Pancreas (tissue), 10 donors: ENCODE data around the gene ITPK1. TPM values are rescaled to one million over a fixed set of nuclear protein-coding genes. Genes with fewer than 3 reads are reported as not detected.
A peak's percentile ranks its signal among the peaks of the same experiment; 100 is the strongest.

Source experiments
- ATAC-seq, 4 donors: fragments of 200-7000 bp; cut with Tn5 transposase; one replicate each; pipeline versions ENCODE4 v1.8.0 to v1.9.1; 2020; ENCODE audit warnings: mild to moderate bottlenecking in 4 of 4, moderate library complexity in 4 of 4
- DNase-seq, 6 donors: peaks; one replicate each; pipeline ENCODE4 v3.0.0-alpha.2; 2020
- FAIRE-seq: peaks from 2 replicates; lab custom pipeline; 2012; peaks lifted over from hg19 to GRCh38; lab: Jason Lieb, UNC
- H3K27ac ChIP-seq, 4 donors: fragments of 200-600 bp; sonication (generic); 1 replicate in 3 of 4; 2 replicates in 1 of 4; pipeline versions ENCODE4 v1.5.0 to v1.8.0; 2020
- H3K27me3 ChIP-seq, 4 donors: fragments of 200-600 bp; one replicate each; pipeline ENCODE4 v1.8.0; 2021
- H3K36me3 ChIP-seq, 3 donors: fragments of 200-600 bp; sonication (generic) in 1 of 3; one replicate each; pipeline versions ENCODE4 v1.5.0 to v1.8.0; 2020 to 2021
- H3K4me1 ChIP-seq, 3 donors: fragments of 200-600 bp; one replicate each; pipeline ENCODE4 v1.8.0; 2021
- H3K4me3 ChIP-seq, 4 donors: fragments of 200-600 bp; sonication (generic) in 2 of 4; one replicate each; pipeline versions ENCODE4 v1.5.0 to v1.8.0; 2020 to 2021
- H3K9me3 ChIP-seq, 4 donors: fragments of 200-600 bp; one replicate each; pipeline ENCODE4 v1.8.0; 2021
- CTCF ChIP-seq, 4 donors: fragments of 200-600 bp; sonication (generic) in 3 of 4; IDR thresholded peaks; one replicate each; pipeline versions ENCODE4 v1.5.0 to v1.8.0; 2021; ENCODE audit warnings: antibody characterized with exemption in 4 of 4
- WGBS, 2 donors: extraction: QIAGEN DNeasy Blood & Tissue Kit; methylation state at CpG; one replicate each; pipeline ENCODE4 v1.1.7; 2013; 5-methylcytosine and 5-hydroxymethylcytosine counted together
- intact Hi-C, 3 donors: fragments of 100-400 bp; cut with DNase I; formaldehyde crosslinking; loops; one replicate each; pipeline versions ENCODE4 v1.11.1 to v1.14.2; 2022
- polyA plus RNA-seq, 2 donors: library from polyadenylated mRNA; stranded (reverse); fragments of 200-250 nt; gene quantifications; one replicate each; pipeline ENCODE4 v1.2.3, GENCODE V29; 2013
- total RNA-seq, 6 donors: library from RNA; stranded (reverse); fragmentation: NEBNext Ultra II Directional in 4 of 6; extraction: Animal tissue kit (Norgen Biotek cat#: 25700) in 4 of 6; gene quantifications; one replicate each; pipeline versions ENCODE4 v1.2.1 to v1.2.4, GENCODE V29; 2021 to 2023
- donor health status: healthy with polysubstance abuse.
- donor health status: DM: no; HTN: no; CAD: no; lungs with moderate emphysema.
- donor health status: DM: no; HTN: no; CAD: no.
- donor health status: control.
- donor health status: control.
- donor health status: Bipolar disorder and iron deficiency.
- donor health status: DM: yes; HTN: yes; CAD: no.
- donor health status: DM: no; HTN: no; CAD: no.
- donor health status: DM: no; HTN: no; CAD: no.
- donor health status: DM: yes; HTN: yes; CAD: no.

The ITPK1 gene
- total and polyA plus RNA-seq, 8 donors = 23.2 to 38.3 (median 33.0) TPM

- intact Hi-C loops = no loop called here
- FAIRE-seq (no peak), ATAC-seq (peak in 2 of 4 donors; percentile 63 to 74), DNase-seq (no peak)
- TF ChIP-seq CTCF (IDR thresholded peaks at IDR 0.05) = no peak
- H3K4me1 ChIP-seq = no peaks in the 10 kb centered on the region
- H3K9me3 ChIP-seq = no peaks in the 10 kb centered on the region
- WGBS, 2 donors = 30 to 35% methylated on average over 4 of the region's 4 CpGs
- H3K27me3 ChIP-seq = peaks cover 0 to 6% (median 0%) of the 10 kb centered on the region in 4 donors
- no peaks in the 10 kb centered on the region for H3K36me3 ChIP-seq
- H3K4me3 ChIP-seq = peak overlapping the region in 1 of 4 donors; percentile 39
- H3K27ac ChIP-seq = no peak overlapping the region
These were observed 193.5 kb downstream of the ITPK1 start for GRCh38 chr14:92922155-92922735.

DNA sequence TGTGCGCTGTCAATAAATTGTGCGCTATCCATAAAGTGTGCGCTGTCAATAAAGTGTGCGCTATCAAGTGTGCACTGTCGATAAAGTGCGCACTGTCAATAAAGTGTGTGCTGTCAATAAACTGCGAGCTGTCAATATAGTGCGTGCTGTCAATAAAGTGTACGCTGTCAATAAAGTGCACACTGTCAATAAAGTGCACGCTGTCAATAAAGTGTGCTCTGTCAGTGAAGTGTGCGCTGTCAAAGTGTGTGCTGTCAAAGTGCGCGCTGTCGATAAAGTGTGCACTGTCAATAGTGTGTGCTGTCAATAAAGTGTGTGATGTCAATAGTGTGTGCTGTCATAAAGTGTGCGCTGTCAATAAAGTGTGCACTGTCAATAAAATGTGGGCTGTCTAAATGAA, 195.7 kb downstream of the ITPK1 start:
- no peak for FAIRE-seq
- intact Hi-C loops = no loop called here
- Histone ChIP-seq H3K27ac (no peak overlapping the region), H3K4me3 (no peak overlapping the region), H3K4me1 (no peaks in the 10 kb centered on the region), H3K36me3 (no peaks in the 10 kb centered on the region), H3K9me3 (no peaks in the 10 kb centered on the region), H3K27me3 (peaks cover 0 to 6% (median 0%) of the 10 kb centered on the region in 4 donors)
- no peak for TF ChIP-seq CTCF (IDR thresholded peaks at IDR 0.05)
- WGBS, 2 donors = 94 to 96% methylated on average over 15 of the region's 15 CpGs
- ATAC-seq = no peak
- DNase-seq = no peak

DNA sequence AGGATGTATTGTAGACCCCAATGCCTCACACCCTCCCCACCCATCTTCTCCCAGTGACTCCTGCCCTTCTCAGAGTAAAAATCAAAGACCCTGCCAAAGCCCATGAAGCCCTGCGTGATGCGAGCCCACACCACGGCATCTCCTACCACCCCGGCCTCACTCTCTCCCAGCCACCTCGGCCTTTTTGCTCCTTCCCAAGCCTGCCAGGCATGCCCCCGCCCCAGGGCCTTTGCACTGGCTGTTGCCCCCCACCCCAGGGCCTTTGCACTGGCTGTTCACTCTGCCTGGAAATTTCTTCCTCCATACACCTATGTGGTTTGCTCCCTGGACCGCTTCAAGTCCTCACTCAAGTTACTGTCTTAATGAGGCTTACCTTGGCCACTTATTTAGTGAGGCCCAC, 197.8 kb downstream of the ITPK1 start:
- Histone ChIP-seq H3K36me3 (no peaks in the 10 kb centered on the region), H3K27ac (no peak overlapping the region), H3K4me1 (no peaks in the 10 kb centered on the region), H3K4me3 (no peak overlapping the region), H3K9me3 (no peaks in the 10 kb centered on the region), H3K27me3 (peaks cover 0 to 6% (median 0%) of the 10 kb centered on the region in 4 donors)
- TF ChIP-seq CTCF (IDR thresholded peaks at IDR 0.05) = no peak
- DNase-seq (no peak), FAIRE-seq (no peak), ATAC-seq (no peak)
- 85 to 86% methylated on average over 7 of the region's 7 CpGs for WGBS, 2 donors
- intact Hi-C loops = no loop called here

DNA sequence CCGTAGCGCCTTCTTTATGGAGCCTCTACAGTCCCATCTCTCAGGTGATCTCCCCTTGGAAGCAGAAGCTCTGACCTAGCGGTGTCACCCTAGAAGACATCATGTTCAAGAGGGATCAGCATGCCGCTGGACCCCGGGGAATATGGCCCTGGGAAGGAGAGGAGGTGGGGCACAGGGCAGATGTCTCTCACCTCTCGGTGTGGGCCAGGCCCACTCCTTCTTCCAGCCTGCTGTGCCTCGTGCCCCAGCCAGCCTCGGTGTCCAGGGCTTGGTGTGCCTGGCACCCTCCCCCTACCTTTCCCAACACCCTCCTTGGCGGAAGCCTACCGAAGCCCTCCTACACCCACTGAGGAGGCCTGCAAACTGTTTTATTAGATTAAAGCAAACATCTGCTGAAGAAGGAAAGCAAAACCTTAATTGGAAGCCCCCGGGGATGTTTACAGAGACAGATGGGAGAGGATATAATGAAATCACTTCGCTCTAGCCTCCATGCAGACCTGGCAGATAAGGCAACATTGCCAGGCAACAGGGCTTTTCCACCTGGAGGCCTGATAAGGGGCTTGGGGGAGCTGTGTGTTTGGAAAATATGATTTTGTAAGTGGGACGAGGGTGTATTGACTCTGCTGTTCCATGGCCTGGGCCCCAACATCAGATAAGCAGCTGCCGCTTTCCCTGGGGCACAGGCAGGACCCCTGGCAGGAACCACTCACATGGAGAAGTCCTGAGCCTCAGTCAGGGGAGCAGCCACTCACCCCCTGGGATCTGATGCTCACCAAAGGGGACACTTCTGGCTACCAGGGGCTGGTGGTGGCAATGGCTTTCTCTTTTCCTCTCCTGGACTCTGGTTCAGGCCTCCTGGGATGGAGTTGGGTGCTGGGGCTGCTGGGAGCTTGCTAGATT, 198.4 kb downstream of the ITPK1 start:
- WGBS, 2 donors = 56 to 66% methylated on average over 14 of the region's 14 CpGs

More for the DNA sequence above, 198.4 kb downstream of the ITPK1 start:
- DNase-seq = no peak
- no peak overlapping the region for H3K27ac ChIP-seq
- no peaks in the 10 kb centered on the region for H3K36me3 ChIP-seq
- ATAC-seq = peak in 2 of 4 donors; percentile 57 to 70
- H3K9me3 ChIP-seq = no peaks in the 10 kb centered on the region
- no peak for TF ChIP-seq CTCF (IDR thresholded peaks at IDR 0.05)
- FAIRE-seq = no peak
- intact Hi-C loops = no loop called here
- H3K4me3 ChIP-seq = no peak overlapping the region
- H3K27me3 ChIP-seq = no peaks in the 10 kb centered on the region
- H3K4me1 ChIP-seq = no peaks in the 10 kb centered on the region
